Measurements from ENCODE around the gene MID1.

GRCh38 chrX:10636851-10637250 is 16.5 kb upstream of the MID1 start:
- TF ChIP-seq CTCF (IDR thresholded peaks at IDR 0.05) (no peak), POLR2A (IDR thresholded peaks at IDR 0.05) (no peak), EP300 (IDR thresholded peaks at IDR 0.05) (no peak)

Data from tibial nerve (tissue), 4 donors.